HEK293 (cell line): ENCODE measurements around the gene SFXN4.

Experiments used
- CTCF ChIA-PET: fragments of 350-600 bp; formaldehyde crosslinking; extraction: SDS; loops from one replicate; lab custom pipeline; 2021; ENCODE audit warnings: antibody characterized with exemption; lab: Yijun Ruan, JAX
- POLR2A ChIA-PET: fragments of 300-600 bp; formaldehyde crosslinking; extraction: SDS; loops from one replicate; lab custom pipeline; 2020; ENCODE audit warnings: antibody characterized with exemption, inconsistent platforms; lab: Yijun Ruan, JAX
- H3K27ac ChIP-seq: fragments of 200-500 bp; sonication (Bioruptor generic); 2 replicates; pipeline ENCODE4 v1.5.1; 2014; ENCODE audit warnings: low read depth, low read length, control low read depth, inconsistent platforms; ENCODE audit errors: extremely low read depth
- H3K36me3 ChIP-seq, 2 experiments: fragments of 200-500 bp in 1 of 2; sonication (Bioruptor generic) in 1 of 2; 1 replicate in 1 of 2; 2 replicates in 1 of 2; pipeline ENCODE4 v1.5.1; 2014 to 2017; ENCODE audit warnings: inconsistent platforms in 2 of 2, low read length in 2 of 2; ENCODE audit not compliant: control insufficient read depth in 2 of 2, insufficient read depth in 1 of 2
- H3K4me1 ChIP-seq: fragments of 200-500 bp; sonication (Bioruptor generic); 2 replicates; pipeline ENCODE4 v1.5.1; 2014; ENCODE audit warnings: mild to moderate bottlenecking, low read length, inconsistent platforms; ENCODE audit not compliant: control insufficient read depth, insufficient read depth
- H3K4me3 ChIP-seq: 2 replicates; pipeline ENCODE4 v1.5.1; 2011; ENCODE audit warnings: low read depth, mild to moderate bottlenecking, control low read depth, low read length, moderate library complexity
- H3K9me3 ChIP-seq: fragments of 200-500 bp; sonication (Bioruptor generic); 2 replicates; pipeline ENCODE4 v1.5.1; 2014; ENCODE audit warnings: low read depth, low read length, inconsistent platforms; ENCODE audit not compliant: control insufficient read depth, insufficient read depth
- EGR2 ChIP-seq: fragments of 450-650 bp; formaldehyde crosslinking; IDR thresholded peaks from 2 replicates; pipeline ENCODE4 v1.5.1; 2016; ENCODE audit warnings: low read depth, missing biosample characterization, missing genetic modification characterization
- GLIS1 ChIP-seq: fragments of 450-650 bp; formaldehyde crosslinking; IDR thresholded peaks from 2 replicates; pipeline ENCODE4 v1.5.1; 2016; ENCODE audit warnings: missing biosample characterization, missing genetic modification characterization
- PATZ1 ChIP-seq: fragments of 450-650 bp; formaldehyde crosslinking; IDR thresholded peaks from 2 replicates; pipeline ENCODE4 v1.5.1; 2016; ENCODE audit warnings: missing biosample characterization, missing genetic modification characterization
- RBAK ChIP-seq: fragments of 450-650 bp; formaldehyde crosslinking; IDR thresholded peaks from 2 replicates; pipeline ENCODE4 v1.5.1; 2016; ENCODE audit warnings: missing biosample characterization, missing genetic modification characterization
- ZBTB1 ChIP-seq: fragments of 450-650 bp; formaldehyde crosslinking; IDR thresholded peaks from 2 replicates; pipeline ENCODE4 v1.5.1; 2016; ENCODE audit warnings: missing biosample characterization, missing genetic modification characterization
- ZBTB10 ChIP-seq: fragments of 450-650 bp; formaldehyde crosslinking; IDR thresholded peaks from 2 replicates; pipeline ENCODE4 v1.5.1; 2016; ENCODE audit warnings: missing biosample characterization, missing genetic modification characterization
- ZBTB17 ChIP-seq: fragments of 450-650 bp; formaldehyde crosslinking; IDR thresholded peaks from 2 replicates; pipeline ENCODE4 v1.5.1; 2016; ENCODE audit warnings: missing biosample characterization, missing genetic modification characterization
- ZFHX2 ChIP-seq: fragments of 450-650 bp; formaldehyde crosslinking; conservative IDR thresholded peaks from 2 replicates; pipeline ENCODE4 v1.5.1; 2016; ENCODE audit warnings: missing biosample characterization, missing genetic modification characterization
- ZFP69B ChIP-seq: fragments of 450-650 bp; formaldehyde crosslinking; IDR thresholded peaks from 2 replicates; pipeline ENCODE4 v1.5.1; 2016; ENCODE audit warnings: missing biosample characterization, missing genetic modification characterization
- ZIC2 ChIP-seq: fragments of 450-650 bp; formaldehyde crosslinking; IDR thresholded peaks from 2 replicates; pipeline ENCODE4 v1.5.1; 2016; ENCODE audit warnings: missing biosample characterization, missing genetic modification characterization
- ZNF146 ChIP-seq: fragments of 450-650 bp; formaldehyde crosslinking; IDR thresholded peaks from 2 replicates; pipeline ENCODE4 v1.5.1; 2016; ENCODE audit warnings: missing biosample characterization, missing genetic modification characterization
- ZNF169 ChIP-seq: fragments of 450-650 bp; formaldehyde crosslinking; IDR thresholded peaks from 2 replicates; pipeline ENCODE4 v1.5.1; 2016; ENCODE audit warnings: missing biosample characterization, missing genetic modification characterization
- ZNF2 ChIP-seq: fragments of 450-650 bp; formaldehyde crosslinking; IDR thresholded peaks from 2 replicates; pipeline ENCODE4 v1.5.1; 2016; ENCODE audit warnings: missing biosample characterization, missing genetic modification characterization
- ZNF214 ChIP-seq: fragments of 450-650 bp; formaldehyde crosslinking; IDR thresholded peaks from 2 replicates; pipeline ENCODE4 v1.5.1; 2017; ENCODE audit warnings: missing biosample characterization, mild to moderate bottlenecking, missing genetic modification characterization, borderline replicate concordance
- ZNF24 ChIP-seq: fragments of 450-650 bp; formaldehyde crosslinking; IDR thresholded peaks from 2 replicates; pipeline ENCODE4 v1.5.1; 2016; ENCODE audit warnings: missing biosample characterization, missing genetic modification characterization
- ZNF354C ChIP-seq: fragments of 450-650 bp; formaldehyde crosslinking; IDR thresholded peaks from 2 replicates; pipeline ENCODE4 v1.5.1; 2016; ENCODE audit warnings: missing biosample characterization, missing genetic modification characterization, low read depth, borderline replicate concordance
- ZNF366 ChIP-seq: fragments of 450-650 bp; formaldehyde crosslinking; conservative IDR thresholded peaks from 2 replicates; pipeline ENCODE4 v1.5.1; 2016; ENCODE audit warnings: missing biosample characterization, missing genetic modification characterization
- ZNF391 ChIP-seq: fragments of 450-650 bp; formaldehyde crosslinking; IDR thresholded peaks from 2 replicates; pipeline ENCODE4 v1.5.1; 2016; ENCODE audit warnings: low read depth, missing biosample characterization, missing genetic modification characterization, borderline replicate concordance
- ZNF426 ChIP-seq: fragments of 450-650 bp; formaldehyde crosslinking; IDR thresholded peaks from 2 replicates; pipeline ENCODE4 v1.5.1; 2017; ENCODE audit warnings: missing biosample characterization, missing genetic modification characterization, mild to moderate bottlenecking, inconsistent platforms, moderate library complexity
- ZNF600 ChIP-seq: fragments of 450-650 bp; formaldehyde crosslinking; IDR thresholded peaks from 2 replicates; pipeline ENCODE4 v1.5.1; 2016; ENCODE audit warnings: missing biosample characterization, missing genetic modification characterization
- ZNF626 ChIP-seq: fragments of 450-650 bp; sonication (Bioruptor Pico); formaldehyde crosslinking; IDR thresholded peaks from 2 replicates; pipeline ENCODE4 v1.5.1; 2018; ENCODE audit warnings: missing biosample characterization, missing genetic modification characterization, inconsistent platforms
- ZNF654 ChIP-seq: fragments of 450-650 bp; formaldehyde crosslinking; IDR thresholded peaks from 2 replicates; pipeline ENCODE4 v1.5.1; 2016; ENCODE audit warnings: low read depth, missing biosample characterization, missing genetic modification characterization
- ZNF707 ChIP-seq: fragments of 450-650 bp; formaldehyde crosslinking; IDR thresholded peaks from 2 replicates; pipeline ENCODE4 v1.5.1; 2016; ENCODE audit warnings: missing biosample characterization, missing genetic modification characterization
- TF ChIP-seq, protein P1 (sequence below): fragments of 450-650 bp; formaldehyde crosslinking; IDR thresholded peaks from 2 replicates; pipeline ENCODE4 v1.5.1; 2016; ENCODE audit warnings: missing biosample characterization, missing genetic modification characterization
- TF ChIP-seq, protein P2 (sequence below): fragments of 450-650 bp; formaldehyde crosslinking; IDR thresholded peaks from 2 replicates; pipeline ENCODE4 v1.5.1; 2017; ENCODE audit warnings: missing biosample characterization, mild to moderate bottlenecking, missing genetic modification characterization, moderate library complexity

The SFXN4 gene

DNA sequence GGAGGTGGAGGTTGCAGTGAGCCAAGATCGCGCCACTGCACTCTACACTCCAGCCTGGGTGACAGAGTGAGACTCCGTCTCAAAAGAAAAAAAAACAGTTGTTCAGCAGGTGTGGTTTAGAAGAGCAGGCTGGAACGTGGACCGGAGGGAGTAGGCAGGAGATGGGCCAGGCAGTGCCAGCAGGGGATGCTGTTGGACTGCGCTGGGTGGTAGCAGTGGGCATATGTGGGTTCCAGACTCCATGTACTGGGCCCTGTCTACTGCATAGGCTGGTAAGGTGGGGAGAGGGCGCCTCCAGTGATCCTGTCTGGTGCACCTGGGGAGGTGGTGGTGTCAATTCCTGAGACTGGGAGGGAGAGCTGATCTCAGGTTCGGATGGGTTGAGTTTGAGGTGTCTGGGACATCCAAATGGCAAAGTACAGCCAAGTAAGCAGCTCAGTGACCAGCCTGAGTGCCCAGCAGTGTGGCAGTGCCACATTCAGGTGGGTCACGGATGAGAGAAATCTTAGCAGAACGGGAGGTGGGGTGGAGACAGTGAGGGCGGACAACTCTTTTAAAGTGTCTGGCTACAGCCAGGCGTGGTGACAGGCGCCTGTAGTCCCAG lies 25.9 kb downstream of the SFXN4 start:
- ChIA-PET CTCF (interaction anchor here (0.6 to 1.1 kb wide), 4 partner anchors 59 to 619 kb away, joined by 3 to 4 read pairs (median 3); no protein-coding TSS in a partner anchor), POLR2A (interaction anchor here (0.8 kb wide), 1 partner anchor 47 kb away, joined by 5 read pairs; no protein-coding TSS in a partner anchor)
- TF ChIP-seq ZNF214 (tag by site-specific recombination) (no peak), EGR2 (tag by site-specific recombination) (no peak), ZNF626 (tag by site-specific recombination) (no peak), ZFP69B (tag by site-specific recombination) (no peak), ZNF600 (tag by site-specific recombination) (peak; percentile 71), ZFHX2 (tag by site-specific recombination) (peak; percentile 14; the same call in 1 of the 2 replicates), ZNF654 (tag by site-specific recombination) (peak; percentile 81), ZBTB17 (tag by site-specific recombination) (peak; percentile 61), ZNF391 (tag by site-specific recombination) (0 out of 2 replicates have a peak, but pooled peaks have one; percentile 32), ZNF2 (tag by site-specific recombination) (peak; percentile 98), PATZ1 (tag by site-specific recombination) (0 out of 2 replicates have a peak, but pooled peaks have one; percentile 21)
- TF ChIP-seq, protein P1, sequence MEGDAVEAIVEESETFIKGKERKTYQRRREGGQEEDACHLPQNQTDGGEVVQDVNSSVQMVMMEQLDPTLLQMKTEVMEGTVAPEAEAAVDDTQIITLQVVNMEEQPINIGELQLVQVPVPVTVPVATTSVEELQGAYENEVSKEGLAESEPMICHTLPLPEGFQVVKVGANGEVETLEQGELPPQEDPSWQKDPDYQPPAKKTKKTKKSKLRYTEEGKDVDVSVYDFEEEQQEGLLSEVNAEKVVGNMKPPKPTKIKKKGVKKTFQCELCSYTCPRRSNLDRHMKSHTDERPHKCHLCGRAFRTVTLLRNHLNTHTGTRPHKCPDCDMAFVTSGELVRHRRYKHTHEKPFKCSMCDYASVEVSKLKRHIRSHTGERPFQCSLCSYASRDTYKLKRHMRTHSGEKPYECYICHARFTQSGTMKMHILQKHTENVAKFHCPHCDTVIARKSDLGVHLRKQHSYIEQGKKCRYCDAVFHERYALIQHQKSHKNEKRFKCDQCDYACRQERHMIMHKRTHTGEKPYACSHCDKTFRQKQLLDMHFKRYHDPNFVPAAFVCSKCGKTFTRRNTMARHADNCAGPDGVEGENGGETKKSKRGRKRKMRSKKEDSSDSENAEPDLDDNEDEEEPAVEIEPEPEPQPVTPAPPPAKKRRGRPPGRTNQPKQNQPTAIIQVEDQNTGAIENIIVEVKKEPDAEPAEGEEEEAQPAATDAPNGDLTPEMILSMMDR = peak; percentile 86
- TF ChIP-seq, protein P2, sequence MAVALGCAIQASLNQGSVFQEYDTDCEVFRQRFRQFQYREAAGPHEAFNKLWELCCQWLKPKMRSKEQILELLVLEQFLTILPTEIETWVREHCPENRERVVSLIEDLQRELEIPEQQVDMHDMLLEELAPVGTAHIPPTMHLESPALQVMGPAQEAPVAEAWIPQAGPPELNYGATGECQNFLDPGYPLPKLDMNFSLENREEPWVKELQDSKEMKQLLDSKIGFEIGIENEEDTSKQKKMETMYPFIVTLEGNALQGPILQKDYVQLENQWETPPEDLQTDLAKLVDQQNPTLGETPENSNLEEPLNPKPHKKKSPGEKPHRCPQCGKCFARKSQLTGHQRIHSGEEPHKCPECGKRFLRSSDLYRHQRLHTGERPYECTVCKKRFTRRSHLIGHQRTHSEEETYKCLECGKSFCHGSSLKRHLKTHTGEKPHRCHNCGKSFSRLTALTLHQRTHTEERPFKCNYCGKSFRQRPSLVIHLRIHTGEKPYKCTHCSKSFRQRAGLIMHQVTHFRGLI (tag by site-specific recombination) = no peak
- no peaks in the 10 kb centered on the region for H3K4me1 ChIP-seq
- H3K27ac ChIP-seq = no peak overlapping the region
- no peaks in the 10 kb centered on the region for H3K9me3 ChIP-seq
- H3K4me3 ChIP-seq = no peak overlapping the region
- H3K36me3 ChIP-seq = peaks cover 19 to 48% of the 10 kb centered on the region in 2 experiments

DNA sequence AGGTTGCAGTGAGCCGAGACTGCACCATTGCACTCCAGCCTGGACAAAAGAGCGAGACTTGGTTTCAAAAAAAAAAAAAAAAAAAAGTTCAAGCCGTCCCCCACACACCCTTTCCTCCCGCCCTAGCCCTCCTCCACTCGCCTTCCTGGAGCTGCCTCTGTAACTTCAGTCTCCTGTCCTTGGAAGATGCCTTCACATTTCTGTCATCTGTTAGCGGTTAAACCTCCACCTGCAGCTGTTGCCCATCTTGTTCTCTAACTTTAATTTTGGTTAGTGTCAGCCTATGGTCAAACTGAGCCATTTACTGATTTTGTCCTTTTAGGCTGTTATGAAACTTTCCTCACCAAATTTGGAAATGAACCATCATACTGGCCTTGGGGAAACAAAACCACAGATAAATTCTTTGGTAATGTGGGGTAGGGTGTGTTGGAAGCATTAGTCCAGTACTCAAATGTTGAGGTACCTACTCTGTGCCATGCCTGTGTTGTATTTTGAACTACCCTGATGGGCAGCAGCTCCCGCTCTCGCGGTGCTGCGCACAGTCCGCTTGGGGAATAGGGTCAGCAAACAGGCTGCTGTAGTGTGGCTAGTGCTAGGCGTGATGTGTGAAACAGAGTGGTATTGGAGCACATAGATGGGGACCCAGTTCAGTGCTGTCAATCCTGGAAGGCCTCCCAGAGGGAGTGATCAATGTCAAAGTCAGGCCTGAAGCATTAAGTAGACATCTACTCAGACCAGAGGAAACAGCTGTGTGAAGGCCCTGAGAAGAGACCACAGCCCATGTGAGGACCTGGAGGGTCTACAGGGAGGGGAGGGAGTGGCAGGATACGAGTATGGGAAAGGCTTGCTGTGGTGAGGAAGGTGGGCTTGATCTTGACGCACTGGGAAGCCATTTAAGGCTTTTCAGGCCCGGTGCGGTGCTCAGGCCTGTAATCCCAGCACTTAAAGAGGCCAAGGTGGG lies 26.9 kb downstream of the SFXN4 start:
- Histone ChIP-seq H3K27ac (no peak overlapping the region), H3K4me1 (no peaks in the 10 kb centered on the region), H3K9me3 (no peaks in the 10 kb centered on the region), H3K36me3 (peaks cover 26 to 52% of the 10 kb centered on the region in 2 experiments), H3K4me3 (no peak overlapping the region)
- CTCF ChIA-PET = interaction anchor here (0.6 to 1.1 kb wide), 5 partner anchors 34 to 453 kb away, joined by 3 to 4 read pairs (median 3); no protein-coding TSS in a partner anchor
- POLR2A ChIA-PET = interaction anchor here (0.6 to 0.8 kb wide), 3 partner anchors 15 to 377 kb away, joined by 5 to 6 read pairs (median 5); no protein-coding TSS in a partner anchor
- TF ChIP-seq ZNF146 (tag by site-specific recombination) (no peak), ZNF366 (tag by site-specific recombination) (no peak), RBAK (tag by site-specific recombination) (no peak), ZNF426 (tag by site-specific recombination) (no peak), ZBTB10 (no peak), ZNF707 (no peak), GLIS1 (tag by site-specific recombination) (no peak), ZNF169 (tag by site-specific recombination) (no peak), ZBTB1 (tag by site-specific recombination) (no peak), ZNF354C (no peak), ZNF24 (tag by site-specific recombination) (no peak), ZIC2 (tag by site-specific recombination) (no peak)
